Measurements from ENCODE around the gene C2CD5.
A peak's percentile ranks its signal among the peaks of the same experiment; 100 is the strongest.
"Not testable (repeated sequence)": the region's sequence is repeated elsewhere in the genome, so short reads cannot be mapped to it uniquely, and the experiment has no call there.

The C2CD5 gene

DNA sequence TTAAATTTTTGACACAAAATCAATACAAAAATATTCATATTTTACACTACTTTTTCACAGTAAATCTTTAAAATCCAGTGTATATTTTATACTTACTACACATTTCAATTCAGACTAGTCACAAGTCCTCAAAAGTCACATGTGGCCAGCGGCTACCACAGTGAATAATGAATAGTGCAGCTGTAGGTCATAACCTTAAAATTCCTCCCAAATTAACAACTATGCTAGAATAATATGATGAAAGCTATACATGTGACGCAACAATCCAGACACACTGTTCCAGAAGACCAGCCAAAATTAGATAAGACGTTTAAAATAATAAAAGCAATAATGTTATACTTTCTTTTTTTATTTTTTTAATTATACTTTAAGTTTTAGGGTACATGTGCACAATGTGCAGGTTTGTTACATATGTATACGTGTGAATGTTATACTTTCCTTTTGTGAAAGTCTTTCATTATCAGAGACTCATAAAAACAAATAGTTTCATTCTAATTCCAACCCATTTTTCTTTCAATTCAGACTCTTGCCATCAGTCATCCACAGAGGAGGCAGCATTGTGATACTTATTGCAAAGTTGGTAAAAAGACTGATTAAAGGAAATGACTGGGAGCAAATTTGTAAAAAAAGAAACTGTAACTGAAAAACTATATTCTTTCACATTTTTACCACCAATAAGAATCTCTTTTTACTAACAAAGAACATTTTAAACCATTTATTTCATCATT is 67.0 kb downstream of the C2CD5 start:
- DNase-seq (ENCODE audit: insufficient read length, low spot score) (no peak), FAIRE-seq (no peak)
- no peak for TF ChIP-seq POLR2A (IDR thresholded peaks at IDR 0.05; ENCODE audit: low read depth, low read length)

- TF ChIP-seq POLR2A (IDR thresholded peaks at IDR 0.05; ENCODE audit: low read depth, low read length) = no peak
- no peak for DNase-seq (ENCODE audit: insufficient read length, low spot score)
- no peak for FAIRE-seq
Observed at GRCh38 chr12:22476133-22476532, 68.2 kb downstream of the C2CD5 start.

DNA sequence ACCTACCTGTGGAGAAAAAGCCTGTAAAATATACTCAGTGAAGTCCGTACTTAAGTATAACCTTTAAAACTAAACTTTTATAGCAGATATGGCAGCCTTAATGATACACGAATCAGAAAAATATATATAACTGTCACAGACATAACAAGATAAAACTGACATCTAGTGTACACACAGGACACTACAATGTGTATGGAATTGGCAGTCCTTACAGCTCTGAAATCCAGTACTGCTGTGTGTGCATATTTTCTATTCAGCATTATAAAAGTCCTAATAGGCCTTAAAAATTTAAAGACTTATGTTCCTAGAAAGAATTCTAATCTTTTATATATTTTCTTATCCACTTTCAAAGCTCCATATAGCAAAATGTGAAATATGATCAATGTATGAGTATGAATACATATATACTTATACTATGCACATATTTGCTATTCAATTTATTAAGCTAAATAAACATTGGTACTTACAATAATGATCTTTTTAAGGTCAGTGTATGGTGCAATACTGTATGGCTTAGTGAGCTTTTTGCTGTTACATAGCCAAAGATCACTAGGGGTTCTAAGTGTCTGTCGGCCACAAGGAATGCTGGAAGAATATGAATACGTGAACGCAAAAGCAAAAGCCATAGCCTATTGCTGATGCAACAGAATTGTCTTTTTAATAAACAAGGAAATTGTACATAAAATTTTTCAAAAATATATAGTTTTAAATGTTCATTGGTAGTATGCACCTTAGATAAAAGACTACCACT is 69.2 kb downstream of the C2CD5 start:
- TF ChIP-seq POLR2A (IDR thresholded peaks at IDR 0.05; ENCODE audit: low read depth, low read length) = no peak
- FAIRE-seq = no peak
- no peak for DNase-seq (ENCODE audit: insufficient read length, low spot score)

GRCh38 chr12:22473212-22473611 is 71.1 kb downstream of the C2CD5 start:
- TF ChIP-seq POLR2A (IDR thresholded peaks at IDR 0.05; ENCODE audit: low read depth, low read length) = no peak
- FAIRE-seq = peak; percentile 41
- no peak for DNase-seq (ENCODE audit: insufficient read length, low spot score)

GRCh38 chr12:22467190-22467589 is 77.2 kb downstream of the C2CD5 start:
- DNase-seq (ENCODE audit: insufficient read length, low spot score) = no peak
- FAIRE-seq = no peak
- no peak for TF ChIP-seq POLR2A (IDR thresholded peaks at IDR 0.05; ENCODE audit: low read depth, low read length)

GRCh38 chr12:22463306-22463705 is 81.0 kb downstream of the C2CD5 start:
- FAIRE-seq = no peak
- no peak for TF ChIP-seq POLR2A (IDR thresholded peaks at IDR 0.05; ENCODE audit: low read depth, low read length)
- DNase-seq (ENCODE audit: insufficient read length, low spot score) = no peak

DNA sequence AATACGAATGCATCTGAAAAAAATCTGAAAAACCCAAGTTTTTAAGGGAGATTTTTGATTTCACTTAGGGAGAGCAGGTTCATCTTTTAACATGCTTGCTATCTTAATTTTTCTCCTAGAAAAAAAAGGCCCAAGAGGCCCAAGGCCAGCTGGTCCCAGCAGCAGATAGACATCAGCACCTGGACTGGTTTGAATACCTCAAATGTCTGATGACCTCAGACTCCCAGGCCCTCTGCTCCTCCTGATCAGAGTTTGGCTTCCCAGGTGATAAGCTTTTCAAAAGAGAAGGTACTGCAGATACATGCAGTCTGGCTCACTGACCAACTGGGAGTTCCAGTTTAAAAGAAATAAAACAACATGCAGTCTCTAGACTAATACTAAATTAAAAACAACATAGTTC is 82.6 kb downstream of the C2CD5 start:
- TF ChIP-seq POLR2A (IDR thresholded peaks at IDR 0.05; ENCODE audit: low read depth, low read length) = no peak
- no peak for FAIRE-seq
- no peak for DNase-seq (ENCODE audit: insufficient read length, low spot score)

DNA sequence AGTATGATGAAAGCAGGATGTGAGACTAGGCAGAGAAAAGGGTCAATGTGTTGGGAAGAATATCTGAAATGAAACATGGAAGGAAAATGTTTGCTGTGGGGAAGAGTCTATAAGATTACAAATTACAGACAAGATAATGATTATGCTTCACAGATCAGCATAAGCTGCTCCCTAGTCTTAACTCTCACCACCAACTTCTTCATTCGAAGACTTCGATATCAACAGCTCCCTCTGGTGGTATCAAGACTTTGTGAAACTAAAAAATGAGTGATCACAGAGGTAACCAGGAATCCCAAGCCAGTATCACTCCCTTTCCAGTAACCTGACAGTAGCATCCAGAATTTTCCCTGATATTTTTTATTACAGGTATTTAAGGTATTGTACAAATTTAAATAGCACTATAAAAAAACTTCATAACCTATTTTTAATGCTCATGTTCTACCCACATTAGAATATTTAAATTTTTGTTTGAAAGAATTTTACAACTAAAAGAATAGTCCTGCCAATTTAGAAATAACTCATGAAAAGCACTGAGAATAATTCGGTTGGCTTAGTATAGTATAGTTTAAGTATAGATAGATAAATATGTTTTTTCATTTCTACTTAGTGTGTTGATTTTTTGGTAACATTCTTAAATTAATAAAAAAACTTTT is 84.4 kb downstream of the C2CD5 start:
- FAIRE-seq (peak; percentile 57), DNase-seq (ENCODE audit: insufficient read length, low spot score) (no peak)
- TF ChIP-seq POLR2A (IDR thresholded peaks at IDR 0.05; ENCODE audit: low read depth, low read length) = no peak

- FAIRE-seq (no peak), DNase-seq (ENCODE audit: insufficient read length, low spot score) (no peak)
- TF ChIP-seq POLR2A (IDR thresholded peaks at IDR 0.05; ENCODE audit: low read depth, low read length) = no peak
Observed at GRCh38 chr12:22458298-22458937, 85.9 kb downstream of the C2CD5 start.

DNA sequence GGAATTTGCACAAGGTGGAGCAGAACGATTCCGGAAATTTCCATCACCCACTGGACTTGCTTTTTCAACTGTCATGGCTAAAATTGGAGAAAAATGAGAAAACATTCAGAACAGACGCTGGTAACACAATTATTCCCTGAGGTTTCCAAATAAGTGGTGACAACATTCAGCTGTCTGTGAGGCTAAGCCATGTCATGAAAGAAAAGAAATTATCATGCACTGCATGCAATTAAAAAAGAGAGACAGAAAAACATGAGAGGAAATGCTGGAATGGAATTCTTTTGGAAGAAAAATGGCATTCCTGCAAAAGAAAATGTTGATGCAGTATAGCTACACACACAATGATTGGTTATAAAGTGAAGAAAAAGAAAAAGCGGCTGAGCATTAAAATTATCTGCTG is 87.3 kb downstream of the C2CD5 start:
- no peak for TF ChIP-seq POLR2A (IDR thresholded peaks at IDR 0.05; ENCODE audit: low read depth, low read length)
- DNase-seq (ENCODE audit: insufficient read length, low spot score) = no peak
- FAIRE-seq = no peak

DNA sequence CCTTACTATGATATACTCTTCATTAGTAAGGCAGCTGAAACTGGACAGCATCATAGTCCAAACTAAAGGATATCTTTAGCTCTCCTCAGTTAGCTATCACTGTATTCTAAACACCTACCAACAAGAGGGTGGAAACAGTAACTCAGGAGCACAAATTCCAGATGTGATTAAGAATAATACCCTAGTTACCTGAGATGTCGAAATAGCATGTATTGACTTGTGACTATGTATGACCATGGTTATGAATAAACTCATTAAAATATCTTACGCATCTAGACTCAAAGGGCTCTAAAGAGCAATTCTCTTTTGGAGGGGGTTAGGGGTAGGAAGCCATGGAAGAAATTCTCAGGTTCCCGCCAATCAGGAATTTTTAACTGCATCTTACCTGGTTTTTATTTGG is 90.8 kb downstream of the C2CD5 start:
- DNase-seq (ENCODE audit: insufficient read length, low spot score) = no peak
- FAIRE-seq = no peak

DNA sequence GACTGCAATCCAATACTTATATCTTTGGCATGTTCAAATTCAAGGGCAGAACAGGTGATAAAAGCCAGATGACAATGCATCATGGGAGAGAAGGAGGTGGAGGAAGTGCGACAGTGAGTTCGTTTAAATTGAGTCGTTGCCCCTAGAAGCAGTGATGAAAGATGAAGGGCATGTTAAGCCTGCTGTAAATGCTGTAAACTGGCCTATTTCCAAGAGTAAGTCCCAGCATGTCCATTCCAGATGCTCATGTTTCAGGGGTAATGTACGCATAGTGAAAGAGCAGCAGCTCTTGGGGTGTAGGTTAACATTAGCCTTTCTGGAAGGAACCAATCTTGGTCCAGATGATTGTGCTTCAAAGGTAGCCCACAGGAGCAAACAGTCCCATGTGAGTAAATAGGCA is 97.1 kb downstream of the C2CD5 start:
- no peak for FAIRE-seq
- no peak for TF ChIP-seq POLR2A (IDR thresholded peaks at IDR 0.05; ENCODE audit: low read depth, low read length)
- no peak for DNase-seq (ENCODE audit: insufficient read length, low spot score)

More for the DNA sequence above, 90.8 kb downstream of the C2CD5 start:
- TF ChIP-seq POLR2A (IDR thresholded peaks at IDR 0.05; ENCODE audit: low read depth, low read length) = no peak

DNA sequence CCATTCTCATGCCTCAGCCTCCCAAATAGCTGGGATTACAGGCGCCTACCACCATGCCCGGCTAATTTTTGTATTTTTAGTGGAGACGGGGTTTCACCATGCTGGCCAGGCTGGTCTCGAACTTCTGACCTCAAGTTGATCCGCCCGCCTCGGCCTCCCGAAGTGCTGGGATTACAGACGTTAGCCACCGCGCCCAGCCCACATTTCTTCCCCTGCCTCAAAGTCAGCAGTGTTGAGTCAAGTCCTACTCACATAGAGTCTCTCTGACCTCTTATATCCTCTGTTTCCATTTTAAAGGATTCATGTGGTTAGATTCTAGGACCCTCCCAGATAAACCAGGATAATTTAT is 100.1 kb downstream of the C2CD5 start:
- FAIRE-seq; DNase-seq (ENCODE audit: insufficient read length, low spot score): not testable (repeated sequence)

Measured in H54 (cell line).